Stimulated activated memory B cell treated with anti-CD40 and anti-IgM and Interleukin-4, amounts not matched to agents 10 μg/mL and 1 μg/mL and 100 μg/mL, for 72 hours (primary cell): ENCODE measurements around the gene RAB11FIP4.
A peak's percentile ranks its signal among the peaks of the same experiment; 100 is the strongest.

Source experiments
- ATAC-seq: fragments of 150-1000 bp; cut with Tn5 transposase; 2 replicates; pipeline ENCODE4 v1.10.0; 2021
- H3K27ac Mint-ChIP-seq: one replicate; pipeline ENCODE4 v1.8.0; 2022; ENCODE audit warnings: mild to moderate bottlenecking, mixed read lengths
- H3K27me3 Mint-ChIP-seq: one replicate; pipeline ENCODE4 v1.8.0; 2022; ENCODE audit warnings: mixed read lengths
- H3K36me3 Mint-ChIP-seq: one replicate; pipeline ENCODE4 v1.8.0; 2022; ENCODE audit warnings: mixed read lengths
- H3K4me1 Mint-ChIP-seq: one replicate; pipeline ENCODE4 v1.8.0; 2022; ENCODE audit warnings: mixed read lengths
- H3K4me3 Mint-ChIP-seq: one replicate; pipeline ENCODE4 v1.8.0; 2022; ENCODE audit warnings: mild to moderate bottlenecking, moderate library complexity, mixed read lengths
- H3K9me3 Mint-ChIP-seq: one replicate; pipeline ENCODE4 v1.8.0; 2022; ENCODE audit warnings: mixed read lengths

RAB11FIP4 gene

DNA sequence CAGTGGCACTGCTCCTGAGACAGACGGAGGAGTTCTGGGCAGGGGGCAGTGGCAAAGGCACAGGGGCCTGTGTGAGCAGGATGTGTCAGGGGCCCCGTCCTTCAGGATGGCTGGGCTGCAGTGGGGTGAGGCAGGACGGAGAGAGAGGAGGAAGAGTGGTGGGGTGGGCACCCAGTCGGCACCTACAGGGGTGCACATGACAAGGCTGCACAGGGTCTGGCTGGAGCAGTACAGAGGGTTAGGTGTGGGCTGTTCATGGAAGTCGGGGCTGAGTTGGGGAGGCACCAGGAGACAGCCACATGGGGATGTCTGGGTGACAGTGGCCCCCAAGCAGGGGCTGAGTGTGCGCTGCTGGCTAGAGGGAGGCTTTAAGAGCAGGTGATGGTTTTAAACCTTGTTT is 106.0 kb downstream of the RAB11FIP4 start:
- Mint-ChIP-seq H3K36me3 (no peaks in the 10 kb centered on the region), H3K4me3 (no peak overlapping the region), H3K27me3 (no peaks in the 10 kb centered on the region), H3K4me1 (peaks cover 65% of the 10 kb centered on the region), H3K27ac (peak overlapping the region; percentile 88), H3K9me3 (no peaks in the 10 kb centered on the region)
- no peak for ATAC-seq

DNA sequence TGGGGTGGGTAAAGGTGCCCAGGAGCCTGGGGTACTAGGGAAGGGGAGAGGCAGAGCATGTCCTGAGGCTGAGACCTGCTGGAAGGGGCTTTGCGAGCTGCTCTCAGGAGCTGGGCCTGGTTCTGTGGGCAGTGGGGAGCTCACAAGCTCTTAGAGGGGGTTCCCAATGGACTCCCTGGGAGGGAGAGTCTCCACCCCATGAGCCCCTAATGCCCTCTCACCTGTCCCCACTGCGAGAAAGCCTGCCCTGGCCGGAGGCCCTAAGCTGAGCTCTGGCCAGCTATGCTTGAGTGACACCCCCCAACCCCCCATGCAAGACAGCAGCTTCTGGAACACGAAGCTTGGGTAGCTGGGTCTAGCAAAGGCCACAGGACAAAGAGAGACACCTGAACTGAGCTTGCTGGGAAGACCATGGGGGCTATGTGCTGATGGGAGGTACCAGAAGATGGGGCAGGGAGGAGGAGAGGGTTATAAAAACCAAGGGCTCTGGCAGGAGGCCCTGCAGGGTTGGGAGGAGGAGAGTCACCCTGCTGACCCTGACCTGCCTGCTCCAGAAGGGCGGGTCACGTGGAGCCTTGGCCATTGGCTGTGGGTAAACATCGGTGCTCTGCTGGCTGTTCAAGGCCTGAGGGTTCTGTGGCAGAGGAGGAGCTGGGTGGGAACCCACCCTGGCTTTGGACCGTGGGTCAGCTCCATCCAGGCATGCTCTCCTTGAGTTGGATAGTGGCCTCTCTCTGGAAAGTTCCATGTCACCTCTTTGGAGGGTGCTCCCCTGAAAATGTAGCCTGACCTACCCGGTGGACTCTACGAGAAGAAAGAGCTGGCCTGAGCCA is 106.7 kb downstream of the RAB11FIP4 start:
- Mint-ChIP-seq H3K4me1 (peaks cover 60% of the 10 kb centered on the region), H3K27me3 (no peaks in the 10 kb centered on the region), H3K27ac (peak overlapping the region; percentile 88), H3K9me3 (no peaks in the 10 kb centered on the region), H3K36me3 (no peaks in the 10 kb centered on the region), H3K4me3 (no peak overlapping the region)
- ATAC-seq = no peak

DNA sequence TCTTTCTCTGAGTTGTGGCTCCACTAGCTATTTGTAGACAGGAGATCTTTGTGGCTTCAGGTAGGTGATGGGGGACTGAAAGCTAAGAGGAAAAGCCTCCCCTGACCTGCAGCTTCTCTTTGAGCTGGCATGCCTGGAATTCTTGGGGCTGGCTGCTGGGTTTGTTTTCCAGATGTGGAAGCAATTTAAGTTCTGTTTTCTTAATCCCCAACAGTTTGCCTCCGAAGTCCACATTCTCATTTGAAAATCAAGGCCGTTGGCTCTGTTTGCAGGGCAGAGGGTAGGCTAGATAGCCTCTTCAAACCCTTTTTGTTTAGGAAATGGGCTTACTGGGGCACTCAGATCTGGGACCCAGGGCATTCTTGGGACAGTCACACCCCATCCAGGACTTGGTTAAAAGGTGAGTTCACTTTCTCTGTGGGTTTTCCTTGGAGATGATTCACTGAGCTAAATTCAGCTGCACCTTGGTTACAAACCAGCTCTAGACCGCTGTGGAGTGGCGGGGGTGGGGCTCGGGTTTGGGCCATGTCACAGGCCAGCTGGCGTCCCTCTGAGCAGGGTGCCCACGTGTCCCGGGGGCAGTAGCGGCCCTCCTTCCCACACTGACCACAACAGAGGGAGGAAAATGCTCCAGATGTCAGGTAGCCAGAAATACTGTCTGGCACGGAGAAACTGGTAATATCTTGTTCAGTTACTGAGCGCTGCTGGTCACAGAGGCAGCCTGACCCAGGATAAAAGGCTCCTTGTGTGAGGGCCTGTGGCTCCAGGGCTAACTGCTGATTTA is 108.5 kb downstream of the RAB11FIP4 start:
- Mint-ChIP-seq H3K27ac (peak overlapping the region; percentile 88), H3K9me3 (no peaks in the 10 kb centered on the region), H3K27me3 (no peaks in the 10 kb centered on the region), H3K4me1 (peaks cover 52% of the 10 kb centered on the region), H3K36me3 (no peaks in the 10 kb centered on the region), H3K4me3 (no peak overlapping the region)
- no peak for ATAC-seq

DNA sequence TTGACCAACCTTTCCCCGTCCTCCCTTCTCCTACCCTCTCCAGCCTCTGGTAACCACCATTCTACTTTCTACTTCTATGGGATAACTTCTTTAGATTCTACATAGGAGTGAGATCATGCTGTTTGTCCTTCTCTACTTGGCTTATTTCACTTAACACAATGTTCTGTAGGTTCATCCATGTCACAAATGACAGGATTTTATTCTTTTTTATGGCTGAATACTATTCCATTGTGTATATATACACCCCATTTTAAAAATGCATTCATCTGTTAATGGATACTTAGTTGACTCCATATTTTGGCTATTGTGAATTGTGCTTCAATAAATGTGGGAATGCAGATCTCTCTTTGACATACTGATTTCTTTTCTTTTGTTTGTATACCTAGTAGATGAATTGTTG is 115.0 kb downstream of the RAB11FIP4 start:
- Mint-ChIP-seq H3K36me3 (no peaks in the 10 kb centered on the region), H3K27me3 (no peaks in the 10 kb centered on the region), H3K4me3 (no peak overlapping the region), H3K9me3 (no peaks in the 10 kb centered on the region), H3K27ac (peak overlapping the region; percentile 89), H3K4me1 (peaks cover 67% of the 10 kb centered on the region)
- ATAC-seq = no peak

DNA sequence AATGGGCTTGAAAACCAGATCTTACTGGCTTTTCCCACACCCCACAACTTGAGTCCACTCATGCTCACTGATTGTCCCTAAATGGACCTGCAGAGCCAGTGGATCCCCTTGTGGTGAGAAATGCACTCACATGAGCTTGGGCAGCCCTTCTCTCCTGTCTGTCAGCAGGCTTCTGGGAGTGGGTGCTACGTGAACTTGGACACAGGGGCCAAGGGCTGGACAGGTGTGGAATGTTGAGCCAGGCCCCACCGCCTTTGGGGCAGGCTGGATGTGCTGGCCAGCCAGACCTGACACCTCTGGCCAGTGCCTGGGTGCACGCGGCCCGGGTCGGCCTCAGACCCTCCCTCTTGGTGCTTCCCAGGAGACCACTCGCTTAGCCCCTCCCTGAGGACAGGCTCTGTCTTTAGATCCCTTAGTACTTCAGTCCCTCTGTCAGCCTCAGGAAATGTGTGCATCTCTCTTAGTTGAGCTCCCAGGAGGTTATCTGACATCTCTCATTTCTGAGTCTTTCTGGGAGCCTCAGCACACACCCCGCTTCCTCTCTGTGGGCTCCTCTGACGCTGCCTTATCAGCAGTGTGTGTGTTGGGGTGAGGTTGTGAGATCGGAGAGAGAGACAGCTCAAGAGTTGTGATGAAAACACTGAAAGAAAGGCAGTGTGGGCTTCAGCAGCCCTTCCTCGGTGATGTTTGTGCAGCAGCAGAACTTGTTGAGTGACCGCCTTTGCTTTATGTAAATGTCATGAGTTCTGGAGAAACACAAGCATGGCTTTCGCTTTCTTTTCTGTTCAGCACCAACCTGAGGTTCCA is 117.0 kb downstream of the RAB11FIP4 start:
- H3K36me3 Mint-ChIP-seq = no peaks in the 10 kb centered on the region
- ATAC-seq = peak; percentile 96
- H3K4me3 Mint-ChIP-seq = peak overlapping the region; percentile 87
- H3K27me3 Mint-ChIP-seq = no peaks in the 10 kb centered on the region
- H3K27ac Mint-ChIP-seq = peak overlapping the region; percentile 89
- no peaks in the 10 kb centered on the region for H3K9me3 Mint-ChIP-seq
- peaks cover 66% of the 10 kb centered on the region for H3K4me1 Mint-ChIP-seq

DNA sequence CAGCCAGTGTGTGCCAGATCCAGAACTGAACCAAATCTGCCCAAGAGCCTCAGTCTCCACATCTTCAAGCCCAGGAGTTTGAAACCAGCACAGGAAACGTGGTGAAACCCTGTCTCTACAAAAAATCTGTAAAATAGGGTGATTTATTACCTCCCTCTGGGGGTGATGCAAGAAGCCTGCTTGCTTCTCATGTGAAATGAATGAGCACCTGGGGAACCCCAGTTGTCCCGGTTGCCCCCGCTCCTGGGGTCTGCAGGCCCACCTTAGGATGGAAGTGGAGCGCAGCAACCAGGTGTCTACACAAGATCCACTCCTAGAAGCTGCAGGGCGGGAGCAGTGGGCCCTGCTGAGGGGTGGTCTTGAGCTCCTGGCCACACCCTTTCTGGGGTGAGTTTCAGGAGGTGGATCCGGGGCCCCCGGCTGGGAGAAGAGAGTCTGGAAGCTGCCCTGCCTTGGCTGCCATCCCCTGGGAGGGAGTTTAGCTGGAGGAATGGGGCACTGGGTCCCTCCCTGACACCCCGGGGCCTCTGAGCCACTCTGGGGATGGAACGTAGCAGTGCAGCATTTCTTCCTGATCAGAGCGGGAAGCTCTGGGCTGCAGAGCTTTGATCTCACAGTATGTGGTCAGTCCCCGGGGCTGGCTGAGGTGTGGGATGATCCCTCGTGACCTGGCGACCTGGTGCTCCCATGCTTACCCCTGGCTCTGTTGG is 117.8 kb downstream of the RAB11FIP4 start:
- H3K4me1 Mint-ChIP-seq = peaks cover 69% of the 10 kb centered on the region
- peak overlapping the region; percentile 87 for H3K4me3 Mint-ChIP-seq
- no peaks in the 10 kb centered on the region for H3K27me3 Mint-ChIP-seq
- peak; percentile 13 for ATAC-seq
- H3K9me3 Mint-ChIP-seq = no peaks in the 10 kb centered on the region
- H3K27ac Mint-ChIP-seq = peak overlapping the region; percentile 89
- no peaks in the 10 kb centered on the region for H3K36me3 Mint-ChIP-seq

DNA sequence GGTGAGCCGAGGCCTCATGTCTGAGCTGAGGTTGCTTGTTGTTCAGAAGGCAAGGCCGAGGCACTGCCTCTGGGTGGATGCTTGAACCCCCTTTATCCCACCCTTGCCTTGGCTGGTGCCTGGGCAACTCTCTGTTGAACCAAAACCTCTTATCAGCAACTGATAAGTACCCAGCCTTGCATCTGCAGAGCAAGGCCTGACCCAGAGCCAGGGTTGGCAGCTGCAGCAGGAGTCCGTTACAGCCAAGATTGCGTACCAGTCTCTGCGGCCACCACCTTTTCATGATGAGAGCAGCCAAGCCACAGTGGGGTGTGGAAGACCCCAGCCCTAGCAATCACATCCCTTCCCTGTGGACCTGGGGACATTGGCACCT is 118.3 kb downstream of the RAB11FIP4 start:
- Mint-ChIP-seq H3K4me3 (peak overlapping the region; percentile 87), H3K36me3 (no peaks in the 10 kb centered on the region), H3K9me3 (no peaks in the 10 kb centered on the region), H3K4me1 (peaks cover 72% of the 10 kb centered on the region), H3K27ac (peak overlapping the region; percentile 89), H3K27me3 (no peaks in the 10 kb centered on the region)
- no peak for ATAC-seq

DNA sequence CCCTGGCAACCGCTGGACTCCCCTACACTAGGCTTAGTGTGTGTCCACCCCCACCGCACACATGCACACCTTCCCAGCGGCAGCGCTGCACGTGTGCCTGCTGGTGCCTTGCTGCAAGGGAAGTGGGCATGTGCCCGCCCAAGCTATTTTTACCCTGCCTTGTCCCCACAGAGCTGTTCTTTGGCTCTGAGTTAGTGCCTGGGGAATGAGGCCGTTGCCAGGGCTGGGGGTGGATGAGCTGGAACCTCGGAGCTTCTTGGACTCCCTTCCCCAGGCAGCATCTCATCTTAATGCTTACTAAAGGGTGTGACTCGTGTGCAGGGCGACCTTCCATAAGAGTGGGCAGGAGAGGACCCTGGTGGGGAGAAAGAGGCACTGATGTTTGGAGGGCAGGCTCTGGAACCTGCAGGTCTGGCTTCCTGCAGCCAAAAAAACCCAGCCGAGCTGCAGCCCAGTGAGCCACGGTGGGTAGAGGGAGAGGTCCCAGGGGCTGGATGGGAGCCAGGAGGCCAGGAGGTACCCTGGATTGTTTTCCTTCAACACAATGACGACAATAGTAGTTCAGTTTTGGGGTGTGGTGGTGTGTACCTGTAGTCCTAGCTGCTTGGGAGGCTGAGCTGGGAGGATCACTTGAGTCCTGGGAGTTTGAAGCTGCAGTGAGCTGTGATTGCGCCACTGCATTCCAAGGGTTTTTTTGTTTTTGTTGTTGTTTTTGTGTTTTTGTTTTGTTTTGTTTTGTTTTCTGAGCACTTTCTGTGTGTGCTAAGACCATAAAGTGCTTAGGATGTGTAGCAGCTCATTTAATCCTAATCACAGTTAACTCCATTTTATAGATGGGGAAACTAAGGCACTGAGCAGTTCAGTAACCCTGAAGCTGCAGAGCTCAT is 119.1 kb downstream of the RAB11FIP4 start:
- Mint-ChIP-seq H3K27ac (peak overlapping the region; percentile 89), H3K36me3 (no peaks in the 10 kb centered on the region), H3K27me3 (no peaks in the 10 kb centered on the region), H3K9me3 (no peaks in the 10 kb centered on the region), H3K4me3 (peak overlapping the region; percentile 87), H3K4me1 (peaks cover 76% of the 10 kb centered on the region)
- ATAC-seq = no peak

DNA sequence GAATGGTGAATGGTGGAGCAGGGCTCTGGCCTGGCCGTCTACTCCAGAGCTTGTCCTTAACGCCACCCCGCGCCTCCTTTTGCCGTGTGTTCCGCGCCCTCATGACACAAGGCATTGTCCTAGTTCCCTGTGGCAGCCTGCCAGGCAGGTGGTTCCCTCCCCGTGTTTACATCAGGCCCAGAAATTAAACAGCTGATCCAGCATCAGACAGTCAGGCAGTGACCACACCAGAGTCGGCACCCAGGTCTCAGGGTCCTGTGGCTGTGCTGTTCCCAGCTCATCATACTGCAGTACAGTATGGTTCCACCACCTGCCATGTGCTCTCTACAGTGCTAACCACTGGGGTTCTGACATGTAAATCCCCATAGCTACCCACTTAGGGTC is 119.7 kb downstream of the RAB11FIP4 start:
- no peak overlapping the region for H3K27ac Mint-ChIP-seq
- H3K36me3 Mint-ChIP-seq = no peaks in the 10 kb centered on the region
- H3K27me3 Mint-ChIP-seq = no peaks in the 10 kb centered on the region
- H3K9me3 Mint-ChIP-seq = no peaks in the 10 kb centered on the region
- no peak for ATAC-seq
- no peak overlapping the region for H3K4me3 Mint-ChIP-seq
- peaks cover 79% of the 10 kb centered on the region for H3K4me1 Mint-ChIP-seq

DNA sequence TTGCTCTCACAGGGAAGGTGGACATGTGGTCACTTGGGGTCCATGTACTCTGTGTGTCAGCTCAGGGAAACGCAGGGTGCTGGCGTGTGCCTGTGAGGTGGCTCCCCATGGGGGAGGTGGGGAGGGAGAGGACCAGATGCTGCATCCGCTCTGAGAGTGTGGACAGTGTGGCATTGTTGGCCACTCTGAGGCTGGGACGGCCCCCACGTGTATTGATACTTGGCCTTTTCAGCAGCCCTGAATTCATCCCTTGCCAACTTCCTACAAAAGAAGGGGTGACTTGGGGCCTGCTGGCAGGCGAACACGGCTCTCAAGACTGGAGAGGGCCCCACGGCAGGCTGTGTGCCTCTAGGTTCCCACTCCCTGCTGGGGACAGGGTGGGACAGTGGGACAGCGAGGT is 120.1 kb downstream of the RAB11FIP4 start:
- H3K27ac Mint-ChIP-seq = no peak overlapping the region
- ATAC-seq = no peak
- no peaks in the 10 kb centered on the region for H3K9me3 Mint-ChIP-seq
- peaks cover 75% of the 10 kb centered on the region for H3K4me1 Mint-ChIP-seq
- H3K36me3 Mint-ChIP-seq = no peaks in the 10 kb centered on the region
- no peak overlapping the region for H3K4me3 Mint-ChIP-seq
- H3K27me3 Mint-ChIP-seq = no peaks in the 10 kb centered on the region

DNA sequence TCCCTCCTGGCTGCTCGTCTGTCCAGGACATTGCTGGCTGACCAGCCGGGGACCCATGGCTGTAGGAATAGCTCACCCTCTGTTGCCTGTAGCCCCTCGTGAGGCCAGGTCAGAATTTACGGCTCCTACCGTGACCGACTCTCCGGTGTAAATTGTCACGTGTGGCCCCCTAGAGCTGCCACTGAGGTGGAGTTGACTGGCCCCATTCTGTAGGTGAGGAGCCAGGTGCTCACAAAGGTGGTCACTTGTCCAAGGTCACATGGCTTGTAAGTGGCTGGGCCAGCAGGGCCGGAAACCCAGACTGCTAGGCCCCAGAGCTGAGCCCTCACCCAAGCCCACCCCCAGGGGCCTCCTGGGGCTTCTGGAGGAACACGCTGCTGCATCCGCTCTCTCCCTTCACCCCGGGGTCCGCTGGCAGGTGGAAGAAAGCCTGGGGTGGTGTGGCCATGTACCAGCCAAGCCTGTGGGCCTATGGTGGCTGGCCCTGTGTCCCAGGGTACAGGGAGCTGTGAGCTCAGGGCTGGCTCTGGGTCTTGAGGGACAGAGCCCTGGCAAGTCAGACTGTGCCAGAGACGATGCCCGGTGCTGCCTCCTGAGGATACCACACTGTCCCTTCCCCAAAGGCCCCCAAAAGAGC is 120.7 kb downstream of the RAB11FIP4 start:
- no peak overlapping the region for H3K4me3 Mint-ChIP-seq
- ATAC-seq = no peak
- no peaks in the 10 kb centered on the region for H3K36me3 Mint-ChIP-seq
- peaks cover 69% of the 10 kb centered on the region for H3K4me1 Mint-ChIP-seq
- no peaks in the 10 kb centered on the region for H3K9me3 Mint-ChIP-seq
- H3K27me3 Mint-ChIP-seq = no peaks in the 10 kb centered on the region
- H3K27ac Mint-ChIP-seq = no peak overlapping the region

DNA sequence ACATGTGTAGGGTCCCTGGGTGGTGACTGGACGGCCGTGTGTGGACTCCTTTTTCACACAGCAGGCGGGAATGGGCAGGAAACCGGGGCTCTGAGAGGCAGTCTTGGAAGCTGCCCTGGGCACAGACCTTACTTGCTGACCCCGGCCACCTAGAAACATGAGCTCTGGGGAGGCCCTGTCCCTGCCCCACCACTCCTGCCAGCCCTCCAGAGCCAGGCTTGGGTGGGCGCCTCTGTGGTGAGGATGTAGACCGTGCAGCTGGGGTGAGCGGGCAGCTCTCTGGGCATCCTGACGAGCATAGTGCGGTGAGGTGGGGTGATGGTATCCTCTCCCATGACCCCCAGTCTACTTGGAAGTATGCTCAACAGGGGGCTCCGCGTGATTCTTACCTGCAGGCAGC is 121.3 kb downstream of the RAB11FIP4 start:
- Mint-ChIP-seq H3K4me3 (no peak overlapping the region), H3K36me3 (no peaks in the 10 kb centered on the region), H3K27me3 (no peaks in the 10 kb centered on the region), H3K4me1 (peaks cover 68% of the 10 kb centered on the region), H3K27ac (peak overlapping the region; percentile 73), H3K9me3 (no peaks in the 10 kb centered on the region)
- no peak for ATAC-seq

DNA sequence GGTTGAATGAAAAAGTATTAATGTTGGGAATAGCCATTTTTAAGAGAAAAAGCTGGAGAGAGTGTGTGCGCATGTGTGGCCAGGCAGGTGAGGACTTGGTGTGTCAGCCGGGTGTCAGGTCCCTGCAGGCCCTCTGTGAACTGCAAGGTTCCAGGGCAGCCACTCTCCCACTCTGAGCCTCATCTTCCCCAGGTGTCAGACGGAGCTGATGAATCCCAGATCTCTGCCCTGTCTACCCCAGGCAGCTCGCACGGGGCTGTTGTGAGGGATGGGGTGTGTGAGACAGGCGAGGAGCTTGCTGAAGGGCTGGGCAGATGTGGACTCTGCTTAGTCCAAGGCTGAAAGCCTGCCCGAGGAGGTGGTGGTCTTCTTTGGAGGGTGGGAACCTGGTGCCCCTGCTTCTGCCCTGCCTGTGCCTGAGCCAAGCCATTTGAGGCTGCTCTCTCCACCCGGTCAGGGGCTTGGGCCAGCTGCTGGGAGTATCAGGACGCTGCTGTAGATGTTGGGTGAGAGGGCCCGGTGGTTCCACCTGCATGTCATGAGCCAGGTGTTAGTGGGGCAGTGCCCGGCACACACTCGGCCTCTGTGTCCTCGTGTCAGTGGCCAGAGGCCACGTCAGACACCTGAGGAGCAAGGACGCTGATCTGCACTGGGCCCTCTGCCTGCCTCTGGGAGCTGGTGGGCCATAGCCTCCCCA is 122.4 kb downstream of the RAB11FIP4 start:
- Mint-ChIP-seq H3K36me3 (no peaks in the 10 kb centered on the region), H3K27me3 (no peaks in the 10 kb centered on the region), H3K9me3 (no peaks in the 10 kb centered on the region), H3K4me1 (peaks cover 57% of the 10 kb centered on the region), H3K4me3 (no peak overlapping the region), H3K27ac (peak overlapping the region; percentile 73)
- ATAC-seq = no peak
